Mesendoderm (in vitro differentiated cells): Measurements from ENCODE around the gene ABLIM1.

Experiments
- DNase-seq: peaks from one replicate; pipeline ENCODE4 v3.0.0; 2013
- H2AK5ac ChIP-seq: 2 replicates; pipeline ENCODE4 v1.6.1; 2013; ENCODE audit warnings: low read length, inconsistent platforms
- H2BK120ac ChIP-seq: 2 replicates; pipeline ENCODE4 v1.6.1; 2013; ENCODE audit warnings: low read depth, mild to moderate bottlenecking, low read length, moderate library complexity, mixed read lengths
- H2BK15ac ChIP-seq: replicated peaks from 2 replicates; pipeline ENCODE4 v1.6.1; 2013; ENCODE audit warnings: low read depth, mild to moderate bottlenecking, moderate library complexity
- H2BK5ac ChIP-seq: 2 replicates; pipeline ENCODE4 v1.6.1; 2013; ENCODE audit warnings: low read length, inconsistent platforms
- H3K18ac ChIP-seq: 2 replicates; pipeline ENCODE4 v1.6.1; 2013; ENCODE audit warnings: mild to moderate bottlenecking, low read length, mixed read lengths
- H3K23ac ChIP-seq: one replicate; pipeline ENCODE4 v1.6.1; 2013; ENCODE audit warnings: low read length
- H3K27ac ChIP-seq: 2 replicates; pipeline ENCODE4 v1.5.1; 2013; ENCODE audit warnings: low read depth, mild to moderate bottlenecking, inconsistent platforms, low read length, moderate library complexity
- H3K27me3 ChIP-seq: 2 replicates; pipeline ENCODE4 v1.6.1; 2013; ENCODE audit warnings: low read length, control low read depth, mild to moderate bottlenecking, inconsistent platforms; ENCODE audit not compliant: insufficient read depth, poor library complexity
- H3K36me3 ChIP-seq: 2 replicates; pipeline ENCODE4 v1.6.1; 2013; ENCODE audit warnings: low read length, inconsistent platforms; ENCODE audit not compliant: control insufficient read depth, insufficient read depth
- H3K4ac ChIP-seq: one replicate; pipeline ENCODE4 v1.6.1; 2013; ENCODE audit warnings: low read depth, mild to moderate bottlenecking, low read length, moderate library complexity
- H3K4me1 ChIP-seq: 2 replicates; pipeline ENCODE4 v1.6.1; 2013; ENCODE audit warnings: low read depth, low read length, inconsistent platforms; ENCODE audit not compliant: control insufficient read depth
- H3K4me2 ChIP-seq: 2 replicates; pipeline ENCODE4 v1.6.1; 2013; ENCODE audit warnings: low read length
- H3K4me3 ChIP-seq: 2 replicates; pipeline ENCODE4 v1.5.1; 2013; ENCODE audit warnings: mild to moderate bottlenecking, low read length
- H3K56ac ChIP-seq: one replicate; pipeline ENCODE4 v1.6.1; 2013; ENCODE audit warnings: low read length
- H3K79me1 ChIP-seq: 2 replicates; pipeline ENCODE4 v1.6.1; 2013; ENCODE audit warnings: low read length, inconsistent platforms
- H3K79me2 ChIP-seq: 2 replicates; pipeline ENCODE4 v1.6.1; 2013; ENCODE audit warnings: mild to moderate bottlenecking, low read length; ENCODE audit not compliant: control insufficient read depth, insufficient read depth
- H3K9ac ChIP-seq: 2 replicates; pipeline ENCODE4 v1.6.1; 2013; ENCODE audit warnings: low read length, inconsistent platforms
- H4K5ac ChIP-seq: one replicate; pipeline ENCODE4 v1.6.1; 2013; ENCODE audit warnings: low read length
- H4K8ac ChIP-seq: one replicate; pipeline ENCODE4 v1.6.1; 2013; ENCODE audit warnings: low read depth, mild to moderate bottlenecking, control low read depth, low read length, moderate library complexity
- WGBS: extraction: QIAGEN DNeasy Blood & Tissue Kit; methylation state at CpG from one replicate; pipeline ENCODE4 v1.1.7; 2013; ENCODE audit warnings: low lambda C conversion rate, missing lambda C conversion rate; ENCODE audit not compliant: insufficient coverage; ENCODE audit errors: extremely low coverage; 5-methylcytosine and 5-hydroxymethylcytosine counted together

The ABLIM1 gene

GRCh38 chr10:114654822-114655575, 3.1 kb downstream of the ABLIM1 start:
- no peaks in the 10 kb centered on the region for H3K79me2 ChIP-seq

DNA sequence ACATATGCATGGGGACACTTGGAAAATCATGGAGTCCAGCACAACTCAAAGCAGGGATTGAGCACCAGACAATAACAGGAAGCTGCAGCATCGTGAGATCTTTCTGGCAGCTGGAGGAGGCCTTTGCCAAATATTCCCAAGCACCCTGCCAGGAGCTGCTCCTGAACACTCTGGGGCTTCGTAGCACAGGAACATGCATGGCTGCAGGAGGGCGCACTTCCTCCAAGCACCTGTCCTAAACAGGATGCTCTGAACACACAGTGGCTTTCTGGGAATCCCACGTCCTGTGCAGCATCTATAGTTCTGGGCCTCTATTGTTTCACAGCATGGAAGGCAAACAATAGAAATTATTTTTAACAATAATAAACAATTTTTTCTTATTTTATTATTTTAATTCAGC, 4.1 kb downstream of the ABLIM1 start:
- WGBS, result no CpG with 5 or more reads among the region's 4 CpGs
- Histone ChIP-seq H3K27ac (no peak overlapping the region), H2BK15ac (no peak overlapping the region), H4K5ac (no peak overlapping the region), H4K8ac (no peak overlapping the region), H2AK5ac (no peak overlapping the region), H3K4ac (no peak overlapping the region), H3K18ac (no peak overlapping the region), H3K36me3 (no peaks in the 10 kb centered on the region), H3K9ac (no peak overlapping the region), H3K79me1 (no peaks in the 10 kb centered on the region), H2BK120ac (no peak overlapping the region), H3K27me3 (no peaks in the 10 kb centered on the region), H3K4me3 (no peak overlapping the region), H3K4me2 (no peak overlapping the region), H3K79me2 (no peaks in the 10 kb centered on the region), H3K23ac (no peak overlapping the region), H3K4me1 (peaks cover 8% of the 10 kb centered on the region), H2BK5ac (no peak overlapping the region), H3K56ac (no peak overlapping the region)
- no peak for DNase-seq

More at GRCh38 chr10:114654822-114655575, 3.1 kb downstream of the ABLIM1 start:
- Histone ChIP-seq H3K27ac (no peak overlapping the region), H3K4me1 (peaks cover 8% of the 10 kb centered on the region), H3K36me3 (no peaks in the 10 kb centered on the region), H3K79me1 (no peaks in the 10 kb centered on the region), H3K4me3 (no peak overlapping the region), H2BK120ac (no peak overlapping the region), H3K4ac (no peak overlapping the region), H3K23ac (no peak overlapping the region), H3K9ac (no peak overlapping the region), H2BK15ac (no peak overlapping the region), H3K27me3 (no peaks in the 10 kb centered on the region), H2BK5ac (no peak overlapping the region), H4K8ac (no peak overlapping the region), H3K18ac (peak overlapping the region; percentile 10), H4K5ac (no peak overlapping the region), H3K4me2 (no peak overlapping the region), H3K56ac (peak overlapping the region; percentile 17), H2AK5ac (no peak overlapping the region)
- peak; percentile 94 for DNase-seq
- WGBS, result no CpG with 5 or more reads among the region's 3 CpGs

DNA sequence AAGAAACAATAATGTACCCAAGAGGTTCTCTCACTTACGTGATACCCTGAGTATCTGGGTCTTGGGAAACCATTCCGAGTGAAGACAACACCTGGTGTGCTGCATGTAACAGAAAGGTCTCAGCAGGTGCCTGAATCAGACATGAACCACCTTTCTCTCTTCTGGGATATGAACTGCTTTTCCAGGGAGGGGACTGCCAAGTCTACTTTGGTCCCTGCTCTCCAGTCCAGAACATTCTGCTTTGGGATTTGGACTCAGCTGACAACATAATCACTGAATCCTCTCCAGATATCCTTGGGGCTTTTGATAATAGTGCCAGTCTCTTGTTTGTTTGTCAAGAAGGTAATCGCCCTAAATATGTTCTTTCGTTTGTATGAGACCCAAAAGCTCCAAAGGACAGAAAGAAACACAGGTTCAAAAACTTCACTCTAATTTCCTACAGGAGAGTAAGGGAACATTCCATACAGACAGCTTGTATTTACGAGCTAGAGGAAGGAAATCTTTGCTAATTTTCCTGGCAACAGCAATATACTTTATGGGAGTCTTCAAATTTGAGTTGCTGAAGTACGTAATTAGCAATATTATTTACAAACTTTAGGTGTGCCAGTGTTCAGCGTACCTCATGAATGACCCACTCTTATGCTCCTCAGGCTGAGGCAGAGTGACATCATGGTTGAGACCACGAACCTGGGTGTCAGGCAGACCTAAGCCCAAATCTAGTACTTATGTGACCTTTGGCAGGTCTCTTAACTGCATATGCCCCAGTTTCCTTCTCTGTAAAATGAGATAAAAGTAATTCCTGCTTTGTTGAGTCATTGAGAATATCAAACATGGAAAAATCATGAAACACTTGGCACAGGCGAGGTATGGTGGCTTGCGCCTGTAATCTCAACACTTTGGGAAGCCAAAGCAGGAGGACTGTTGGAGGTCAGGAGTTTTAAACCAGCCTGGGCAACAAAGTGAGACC, 5.4 kb downstream of the ABLIM1 start:
- H3K27ac ChIP-seq, result no peak overlapping the region
- H2BK120ac ChIP-seq, result no peak overlapping the region
- no CpG with 5 or more reads among the region's 10 CpGs for WGBS

DNA sequence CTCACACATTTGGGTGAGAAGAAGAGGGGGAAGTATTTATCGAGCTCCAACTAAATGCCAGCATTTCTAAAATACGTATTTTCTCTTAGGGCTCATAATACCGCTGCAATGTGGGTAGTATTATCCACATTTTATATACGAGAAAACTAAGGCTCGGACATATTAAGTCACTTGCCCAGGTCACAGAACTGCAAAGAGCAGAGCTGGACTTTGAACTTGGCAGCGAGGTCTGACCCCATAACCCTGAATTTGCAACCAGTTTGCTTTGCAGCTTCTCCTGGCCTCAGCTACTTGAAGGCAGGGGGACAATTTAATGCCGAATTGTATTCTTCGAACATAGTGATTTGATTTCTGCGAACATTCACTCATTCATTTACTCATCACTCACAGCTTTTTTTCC, 7.2 kb downstream of the ABLIM1 start:
- Histone ChIP-seq H2BK15ac (no peak overlapping the region), H3K4me2 (no peak overlapping the region), H3K4me3 (no peak overlapping the region), H3K79me1 (no peaks in the 10 kb centered on the region), H3K79me2 (no peaks in the 10 kb centered on the region), H2BK5ac (no peak overlapping the region), H3K23ac (no peak overlapping the region), H2BK120ac (no peak overlapping the region), H3K4me1 (peaks cover 8% of the 10 kb centered on the region), H4K5ac (no peak overlapping the region), H3K27ac (no peak overlapping the region), H3K4ac (no peak overlapping the region), H2AK5ac (no peak overlapping the region), H3K36me3 (no peaks in the 10 kb centered on the region), H3K9ac (no peak overlapping the region), H3K56ac (no peak overlapping the region), H3K18ac (no peak overlapping the region), H4K8ac (no peak overlapping the region), H3K27me3 (no peaks in the 10 kb centered on the region)
- no CpG with 5 or more reads among the region's 9 CpGs for WGBS
- DNase-seq, result no peak

More for the DNA sequence above, 5.4 kb downstream of the ABLIM1 start:
- H4K8ac ChIP-seq, result no peak overlapping the region
- no peak overlapping the region for H3K4me2 ChIP-seq
- DNase-seq, result no peak
- no peaks in the 10 kb centered on the region for H3K36me3 ChIP-seq
- H3K18ac ChIP-seq, result no peak overlapping the region
- H3K79me1 ChIP-seq, result no peaks in the 10 kb centered on the region
- no peak overlapping the region for H2BK15ac ChIP-seq
- H3K23ac ChIP-seq, result no peak overlapping the region
- H2AK5ac ChIP-seq, result no peak overlapping the region
- no peak overlapping the region for H4K5ac ChIP-seq
- H3K56ac ChIP-seq, result no peak overlapping the region
- peaks cover 8% of the 10 kb centered on the region for H3K4me1 ChIP-seq
- H3K9ac ChIP-seq, result no peak overlapping the region
- no peaks in the 10 kb centered on the region for H3K79me2 ChIP-seq
- H3K27me3 ChIP-seq, result no peaks in the 10 kb centered on the region
- H3K4ac ChIP-seq, result no peak overlapping the region
- no peak overlapping the region for H3K4me3 ChIP-seq
- no peak overlapping the region for H2BK5ac ChIP-seq

DNA sequence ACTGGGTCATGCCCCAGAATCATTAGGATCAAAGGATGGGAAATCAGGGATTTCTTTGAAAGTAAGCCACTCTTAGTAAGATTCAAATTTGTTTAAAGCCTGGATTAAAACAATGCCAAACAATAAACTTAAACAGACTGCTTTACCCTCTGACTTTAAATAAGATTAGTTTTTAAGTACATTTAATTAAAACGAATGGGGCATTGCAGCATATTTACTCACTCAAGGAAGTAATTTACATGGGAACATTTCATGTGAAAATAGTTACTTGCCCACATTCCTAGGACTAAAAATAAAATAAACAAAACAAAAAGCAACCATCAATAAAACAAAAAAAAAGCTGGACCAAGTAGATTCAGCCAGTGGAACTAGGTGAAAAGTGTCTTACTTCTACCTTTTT, 7.8 kb downstream of the ABLIM1 start:
- Histone ChIP-seq H3K56ac (no peak overlapping the region), H3K27me3 (no peaks in the 10 kb centered on the region), H2AK5ac (no peak overlapping the region), H3K4me3 (no peak overlapping the region), H2BK120ac (no peak overlapping the region), H3K4me2 (no peak overlapping the region), H4K5ac (no peak overlapping the region), H3K79me2 (no peaks in the 10 kb centered on the region), H3K4ac (no peak overlapping the region), H3K4me1 (peaks cover 5% of the 10 kb centered on the region), H3K23ac (no peak overlapping the region), H2BK15ac (no peak overlapping the region), H3K9ac (no peak overlapping the region), H3K18ac (no peak overlapping the region), H3K79me1 (no peaks in the 10 kb centered on the region), H4K8ac (no peak overlapping the region), H3K36me3 (no peaks in the 10 kb centered on the region), H2BK5ac (no peak overlapping the region), H3K27ac (no peak overlapping the region)
- no CpG with 5 or more reads among the region's 1 CpG for WGBS
- no peak for DNase-seq
